NCI-H2081 treated with DMSO at 0.1 percent for 48 hours (cell line): ENCODE results near the gene EXPH5.
"Not testable (repeated sequence)": the region's sequence is repeated elsewhere in the genome, so short reads cannot be mapped to it uniquely, and the experiment has no call there.

Experiments
- DNase-seq: peaks from one replicate; lab custom pipeline; 2025; lab: John Stamatoyannopoulos, UW

The EXPH5 gene

DNA sequence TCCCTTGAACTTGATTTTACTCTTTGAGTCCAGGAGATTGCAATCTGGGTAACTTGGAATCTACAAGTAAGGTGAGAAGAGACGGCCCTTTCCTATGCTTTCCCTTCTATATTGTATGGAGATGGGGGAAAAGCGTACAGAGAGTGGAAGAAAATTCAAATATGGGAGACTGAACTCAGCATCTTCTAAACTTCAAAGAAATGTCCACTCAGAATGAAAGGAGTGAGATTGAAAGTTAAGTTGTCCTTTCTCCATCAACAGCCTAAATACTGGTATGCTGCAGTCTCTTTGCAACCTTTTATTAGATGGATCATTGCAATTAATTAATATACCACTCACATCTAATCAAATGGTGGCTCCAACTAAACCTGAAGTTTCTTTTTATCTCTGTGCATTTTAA lies 6.4 kb upstream of the EXPH5 start:
- DNase-seq = no peak

DNA sequence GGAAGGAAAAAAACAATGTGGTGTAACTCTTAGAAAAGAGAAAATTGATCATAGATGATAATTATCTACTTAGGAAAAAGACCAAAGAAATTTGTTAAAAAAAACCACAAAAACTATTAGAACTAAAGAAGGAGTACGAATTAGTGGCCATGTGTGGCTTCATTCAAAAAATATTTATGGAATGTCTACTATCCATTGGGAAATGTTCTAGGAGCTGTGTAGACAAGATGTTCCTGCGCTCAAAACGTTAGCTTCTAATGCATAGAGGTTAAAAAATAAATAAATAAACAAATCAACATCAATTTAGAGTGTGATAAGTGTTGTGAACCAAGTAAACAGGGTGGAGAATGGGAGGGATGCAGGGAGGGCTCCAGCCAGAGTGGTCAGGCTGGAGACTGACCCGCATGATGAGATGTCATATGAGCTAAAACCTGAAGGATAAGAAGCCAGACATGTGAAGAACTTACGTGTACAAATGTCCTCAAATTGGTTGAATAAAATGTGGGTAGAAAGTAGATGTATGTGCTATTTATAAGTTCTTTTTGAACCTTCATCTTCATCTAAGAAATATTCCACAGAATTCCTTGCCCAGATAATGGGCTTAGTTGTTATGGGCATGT lies 4.3 kb upstream of the EXPH5 start:
- DNase-seq = no peak

DNA sequence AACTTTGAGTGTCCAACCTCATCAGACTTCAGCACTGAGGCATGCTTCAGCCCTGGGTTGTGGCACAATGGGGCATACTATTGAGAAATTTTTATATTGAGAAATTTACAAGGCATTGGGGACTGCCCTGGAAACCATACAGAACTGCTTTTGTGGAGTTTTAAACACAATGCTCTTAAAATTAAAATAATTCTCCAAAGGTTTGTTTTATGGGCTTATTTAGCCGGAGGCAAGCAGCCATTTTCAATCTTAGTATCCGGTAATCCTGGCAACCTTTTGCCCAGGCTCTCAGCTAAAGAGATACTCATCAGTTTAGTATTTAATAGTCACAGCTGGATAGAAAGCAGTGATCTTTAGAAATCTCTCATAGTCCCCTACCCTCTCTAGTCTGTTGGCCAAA lies 3.1 kb upstream of the EXPH5 start:
- DNase-seq = no peak

DNA sequence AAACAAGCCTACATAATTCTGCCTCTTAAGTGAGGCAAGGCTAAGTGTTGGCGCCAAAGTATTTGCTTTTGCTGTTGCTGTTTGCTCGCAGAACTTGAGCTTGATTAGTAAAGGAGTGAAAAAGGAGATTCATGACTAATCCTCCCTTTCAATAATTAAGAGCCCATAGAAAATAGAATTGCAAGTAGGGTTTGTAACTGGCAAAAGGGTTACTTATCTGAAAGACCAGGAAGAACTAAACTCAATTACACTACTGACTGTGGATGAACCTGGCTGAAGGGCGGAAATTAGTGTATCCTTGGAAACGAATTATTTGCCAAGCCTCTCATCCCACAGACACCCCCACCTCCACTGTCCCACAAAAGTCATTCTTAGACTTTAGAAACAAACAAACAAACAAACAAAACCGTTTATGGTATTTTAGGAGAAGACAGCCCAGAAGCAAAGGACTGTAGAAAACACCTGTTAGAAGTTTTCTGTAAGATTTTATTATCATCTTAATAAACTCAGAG lies 411 bp upstream of the EXPH5 start:
- no peak for DNase-seq

DNA sequence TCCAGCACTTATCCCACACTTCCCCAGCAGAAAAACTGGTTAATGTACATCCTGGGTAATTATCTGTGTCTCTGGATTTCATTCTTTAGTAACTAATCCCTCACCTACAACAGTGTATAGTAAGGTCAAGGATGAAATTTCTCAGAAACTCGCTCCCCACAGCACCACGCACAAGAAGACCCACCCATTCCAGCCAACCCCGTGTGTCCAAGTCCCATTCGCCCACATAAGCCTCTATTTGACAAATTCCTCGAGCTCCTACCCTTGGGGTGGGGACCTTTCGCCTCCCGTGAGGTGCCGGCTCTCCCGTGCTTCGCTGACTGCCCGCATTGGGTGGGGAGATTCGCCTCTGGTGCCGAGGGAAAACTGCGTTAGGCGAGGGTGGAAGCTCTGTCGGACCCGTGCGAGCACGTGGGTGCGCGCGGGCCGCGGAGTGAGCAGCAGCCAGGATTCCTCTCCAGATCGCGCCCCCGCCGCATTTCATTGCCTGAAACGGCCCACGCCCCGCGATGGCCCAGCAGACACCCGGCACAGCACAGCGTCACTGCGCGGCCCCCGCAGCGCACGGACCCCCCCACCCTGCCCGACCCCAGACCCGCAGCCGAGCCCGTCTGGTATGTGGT lies 866 bp downstream of the EXPH5 start:
- DNase-seq = no peak

DNA sequence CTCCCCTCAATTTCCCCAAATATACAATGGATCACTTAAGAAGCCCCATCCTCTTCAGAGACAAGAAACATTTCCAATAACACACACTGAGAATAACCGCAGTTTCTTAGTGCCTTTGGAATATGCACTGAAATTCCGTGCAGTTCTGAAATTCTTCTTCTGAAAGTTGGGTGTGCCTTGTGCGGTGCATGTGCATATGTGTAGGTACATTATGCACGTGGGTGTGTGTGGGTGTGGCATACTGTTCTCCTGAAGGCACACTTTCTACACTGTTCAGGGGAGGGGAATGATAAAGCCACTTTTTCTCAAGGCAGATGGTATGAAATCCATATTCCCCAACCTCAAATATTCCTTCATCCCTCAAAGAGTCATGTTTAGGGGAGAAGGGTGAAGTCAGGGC lies 1.7 kb downstream of the EXPH5 start:
- no peak for DNase-seq

DNA sequence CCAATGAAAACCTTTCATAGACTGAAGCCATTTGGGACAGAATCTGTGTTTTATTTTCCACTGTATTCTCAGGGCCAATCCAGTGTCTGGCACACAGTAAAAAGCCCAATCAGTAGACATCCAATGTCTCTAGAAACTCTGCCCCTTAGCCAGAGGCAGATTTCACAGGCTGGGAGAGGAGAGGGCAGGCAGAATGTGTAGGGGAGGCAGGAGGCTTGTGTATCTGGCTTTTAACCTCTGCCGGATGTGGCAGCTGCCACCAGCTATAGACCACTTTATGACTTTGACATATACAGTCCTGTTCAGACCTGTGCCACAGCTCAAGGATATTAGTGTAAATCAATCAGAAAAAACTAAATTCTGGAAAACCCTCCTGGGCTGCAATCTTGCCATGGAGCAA lies 4.4 kb downstream of the EXPH5 start:
- DNase-seq = no peak

DNA sequence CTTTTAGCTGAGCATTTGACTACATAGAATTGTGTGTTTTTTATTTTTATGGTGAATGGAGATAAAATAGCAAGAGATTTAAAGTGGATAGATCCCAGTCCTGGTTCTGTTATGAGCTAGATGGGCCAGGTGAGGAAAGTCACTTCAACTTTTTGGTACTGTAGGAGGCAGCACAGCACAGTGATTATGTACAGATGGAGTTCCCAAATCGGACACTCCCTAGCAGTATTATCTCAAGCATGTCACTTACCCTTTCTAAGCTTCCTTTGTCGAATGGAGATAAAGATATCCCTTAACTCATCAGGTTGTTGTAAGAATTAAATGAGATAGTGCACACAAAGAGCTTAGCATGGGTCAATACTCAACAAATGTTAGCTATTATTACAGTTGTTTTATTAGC lies 5.3 kb downstream of the EXPH5 start:
- DNase-seq = no peak

DNA sequence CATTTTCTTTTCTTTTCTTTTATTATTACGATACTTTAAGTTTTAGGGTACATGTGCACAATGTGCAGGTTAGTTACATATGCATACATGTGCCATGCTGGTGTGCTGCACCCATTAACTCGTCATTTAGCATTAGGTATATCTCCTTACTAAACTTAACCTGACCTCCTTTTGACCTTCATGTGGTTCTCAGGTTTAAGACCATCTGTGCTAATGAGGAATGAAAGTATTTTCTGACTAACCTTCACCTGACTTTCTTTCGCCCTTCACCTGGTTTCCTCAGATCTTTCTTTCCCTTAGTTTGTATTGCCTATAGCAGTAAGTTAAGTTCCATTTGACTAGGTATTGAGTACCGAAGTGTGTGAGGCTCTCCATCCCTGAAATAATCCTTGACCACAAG lies 6.5 kb downstream of the EXPH5 start:
- DNase-seq = no peak

DNA sequence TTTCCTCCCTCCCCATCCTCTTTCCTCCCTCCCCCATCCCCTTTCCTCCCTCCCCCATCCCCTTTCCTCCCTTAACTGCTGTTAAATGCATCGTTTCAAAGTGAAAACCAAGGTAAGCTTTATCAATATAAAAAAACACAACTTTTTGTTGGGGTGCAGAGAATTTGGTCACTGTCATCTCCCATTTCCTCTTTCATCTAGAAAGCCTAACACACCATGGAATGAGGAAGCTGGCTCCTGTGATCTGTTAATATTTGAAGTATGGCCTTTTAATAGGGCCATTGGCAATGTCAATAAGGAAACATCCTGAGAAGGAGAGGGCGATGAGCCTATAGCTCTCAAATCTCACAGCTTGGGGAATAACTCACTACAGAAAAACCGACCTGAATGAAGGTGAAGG lies 7.0 kb downstream of the EXPH5 start:
- DNase-seq = no peak

DNA sequence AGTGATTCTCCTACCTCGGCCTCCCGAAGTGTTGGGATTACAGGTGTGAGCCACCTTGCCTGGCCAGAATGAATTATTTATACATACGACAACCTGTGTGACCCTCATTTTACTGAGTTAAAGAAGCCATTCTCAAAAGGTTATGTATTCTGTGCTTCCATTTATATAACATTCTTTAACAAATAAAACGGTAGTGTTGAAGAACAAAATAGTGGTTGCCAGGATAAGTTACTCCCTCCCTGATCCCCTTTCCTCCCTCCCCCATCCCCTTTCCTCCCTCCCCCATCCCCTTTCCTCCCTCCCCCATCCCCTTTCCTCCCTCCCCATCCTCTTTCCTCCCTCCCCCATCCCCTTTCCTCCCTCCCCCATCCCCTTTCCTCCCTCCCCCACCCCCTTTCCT lies 7.4 kb downstream of the EXPH5 start:
- not testable (repeated sequence) for DNase-seq

DNA sequence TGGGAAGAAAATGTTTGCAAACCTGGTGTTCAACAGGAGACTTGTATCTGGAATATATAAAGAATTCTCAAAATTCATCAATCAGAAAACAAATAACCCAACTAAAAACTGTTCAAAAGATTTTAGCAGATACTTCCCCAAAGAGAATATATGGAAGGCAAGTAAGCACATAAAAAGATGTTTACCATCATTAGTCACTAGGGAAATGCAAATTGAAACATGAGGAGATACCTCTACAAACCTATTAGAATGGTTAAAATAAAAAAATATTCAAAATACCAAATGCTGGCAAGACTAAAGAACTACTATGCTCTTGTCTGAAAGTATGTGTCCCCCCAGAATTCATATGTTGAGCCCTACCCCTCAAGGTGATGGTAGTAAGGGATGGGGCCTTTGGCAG lies 8.6 kb downstream of the EXPH5 start:
- no peak for DNase-seq

DNA sequence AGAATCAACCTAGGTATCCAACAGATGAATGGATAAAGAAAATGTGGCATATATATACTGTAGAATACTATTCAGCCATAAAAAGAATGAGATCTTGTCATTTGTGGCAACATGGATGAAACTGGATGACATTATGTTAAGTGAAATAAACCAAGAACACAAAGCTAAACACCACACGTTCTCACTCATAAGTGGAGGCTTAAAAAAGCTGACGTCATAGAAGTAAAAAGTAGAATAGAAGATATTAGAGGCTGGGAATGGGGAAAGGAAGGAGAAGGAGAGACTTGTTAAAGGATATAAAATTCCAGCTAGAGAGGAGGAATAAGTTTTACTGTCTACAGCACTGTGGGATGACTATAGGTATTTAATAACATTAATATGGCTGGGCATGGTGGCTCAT lies 12.9 kb downstream of the EXPH5 start:
- no peak for DNase-seq

DNA sequence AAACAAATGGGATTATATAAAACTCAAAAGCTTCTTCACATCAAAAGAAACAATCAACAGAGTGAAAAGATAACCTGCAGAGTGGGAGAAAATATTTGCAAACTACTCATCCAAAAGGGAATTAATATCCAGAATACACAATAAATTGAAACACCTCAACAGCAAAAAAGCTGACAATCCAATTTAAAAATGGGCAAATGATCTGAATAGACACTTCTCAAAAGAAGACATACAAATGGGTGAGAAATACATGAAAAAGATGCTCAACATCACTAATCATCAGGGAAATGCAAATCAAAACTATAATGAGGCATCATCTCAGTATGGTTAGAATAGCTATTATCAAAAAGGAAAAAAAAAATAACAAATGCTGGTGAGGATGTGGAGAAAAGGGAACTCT lies 13.5 kb downstream of the EXPH5 start:
- no peak for DNase-seq

DNA sequence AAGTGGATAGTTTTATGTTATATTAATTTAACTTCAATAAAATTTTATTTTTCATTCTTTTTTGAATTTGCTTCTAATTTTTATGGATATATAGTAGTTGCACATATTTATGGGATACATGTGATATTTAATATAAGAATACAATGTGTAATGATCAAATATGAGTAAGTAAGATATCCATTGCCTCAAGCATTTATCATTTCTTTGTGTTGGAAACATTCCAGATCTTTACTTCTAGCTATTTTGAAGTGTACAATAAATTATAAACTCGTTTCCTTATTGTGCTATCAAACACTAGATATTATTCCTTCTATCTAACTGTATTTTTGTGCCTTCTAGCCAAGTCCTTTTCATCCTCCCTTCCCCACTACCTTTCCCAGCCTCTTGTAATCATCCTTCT lies 17.0 kb downstream of the EXPH5 start:
- DNase-seq = no peak

DNA sequence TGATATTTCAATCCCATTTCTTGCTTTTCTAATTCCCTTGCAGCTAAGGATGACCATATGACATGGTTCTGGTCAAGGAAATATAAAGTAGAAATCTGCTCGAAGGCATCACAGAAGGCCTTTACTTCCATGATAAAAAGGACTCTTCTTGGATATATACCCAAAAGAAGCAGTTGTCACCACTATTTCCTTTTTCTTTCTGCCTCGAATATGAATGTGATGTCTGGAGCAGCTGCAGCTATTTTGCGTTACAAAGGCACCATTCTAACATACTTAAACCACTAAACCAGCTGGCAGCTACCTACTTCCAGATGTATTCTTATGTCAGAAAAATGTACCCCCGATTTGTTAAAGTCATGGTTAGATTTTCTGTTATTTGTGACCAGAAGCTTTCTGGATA lies 18.9 kb downstream of the EXPH5 start:
- no peak for DNase-seq

DNA sequence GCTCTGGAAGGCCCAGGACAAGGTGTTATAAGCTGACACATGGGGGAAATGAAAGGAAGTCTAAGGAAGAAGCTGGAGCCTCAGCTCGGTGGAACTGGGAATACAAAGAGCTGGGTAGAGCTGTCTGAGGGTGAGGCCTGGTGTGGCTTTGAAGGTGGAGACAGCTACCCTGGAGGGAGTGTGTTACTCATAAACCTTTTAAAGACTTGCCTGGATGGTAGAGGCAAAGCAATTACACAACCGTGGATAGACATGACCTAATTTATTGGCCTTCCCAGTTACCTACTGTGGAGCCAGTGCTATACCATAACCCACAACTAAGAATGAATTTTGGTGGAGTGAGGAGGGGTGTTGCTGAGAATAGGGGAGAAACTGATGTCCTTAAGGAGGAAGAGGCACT lies 22.6 kb downstream of the EXPH5 start:
- DNase-seq = no peak

DNA sequence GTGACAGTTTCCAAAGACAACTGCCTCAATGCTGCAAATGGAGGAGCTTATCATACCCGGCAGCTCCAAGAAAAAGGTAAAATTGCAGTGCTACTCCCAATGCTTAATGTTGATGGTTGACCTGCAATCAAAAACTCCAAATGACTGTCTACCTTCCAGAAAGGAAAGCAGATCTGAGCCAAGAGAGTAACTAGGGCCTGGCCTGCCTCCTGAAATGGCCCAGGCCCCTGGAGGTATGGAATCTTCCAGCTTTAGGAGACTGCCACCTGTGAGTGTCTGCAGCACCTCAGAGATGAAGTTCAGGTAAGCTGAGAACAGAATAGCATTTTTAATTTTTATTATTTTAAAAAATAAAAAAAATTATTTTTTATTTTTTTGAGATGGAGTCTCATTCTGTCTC lies 23.7 kb downstream of the EXPH5 start:
- no peak for DNase-seq

DNA sequence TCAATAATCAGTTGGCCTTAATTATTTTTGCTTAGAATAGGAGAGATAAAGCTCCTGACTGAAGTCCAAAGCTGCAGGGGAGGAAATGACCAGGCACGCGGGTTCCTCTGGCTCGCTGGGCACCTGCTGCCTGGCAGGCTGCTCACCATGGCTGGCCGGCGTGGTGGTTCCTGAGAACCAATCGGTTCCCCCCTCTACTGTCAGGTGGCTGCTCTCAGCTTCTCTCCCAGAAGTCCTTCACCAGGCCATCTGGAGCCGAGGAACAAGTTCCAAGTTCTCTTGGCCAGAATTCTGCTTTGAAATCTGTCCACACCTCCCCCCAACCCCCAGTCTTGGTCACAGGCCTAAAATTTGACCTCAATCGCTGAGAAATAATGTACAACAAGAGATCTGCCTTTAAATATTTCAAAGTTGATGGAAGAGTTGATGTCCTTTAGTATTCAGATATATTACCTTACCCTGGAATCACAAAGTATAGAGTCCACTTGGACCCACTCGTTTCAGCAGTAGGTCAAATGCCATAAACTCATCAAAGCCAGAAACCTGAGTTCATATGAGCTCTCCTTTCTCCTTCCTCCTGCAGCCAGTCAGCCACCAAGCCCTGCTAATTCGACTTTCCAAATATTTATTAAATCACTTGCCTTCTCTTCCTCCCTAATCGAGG lies 25.2 kb downstream of the EXPH5 start:
- no peak for DNase-seq

DNA sequence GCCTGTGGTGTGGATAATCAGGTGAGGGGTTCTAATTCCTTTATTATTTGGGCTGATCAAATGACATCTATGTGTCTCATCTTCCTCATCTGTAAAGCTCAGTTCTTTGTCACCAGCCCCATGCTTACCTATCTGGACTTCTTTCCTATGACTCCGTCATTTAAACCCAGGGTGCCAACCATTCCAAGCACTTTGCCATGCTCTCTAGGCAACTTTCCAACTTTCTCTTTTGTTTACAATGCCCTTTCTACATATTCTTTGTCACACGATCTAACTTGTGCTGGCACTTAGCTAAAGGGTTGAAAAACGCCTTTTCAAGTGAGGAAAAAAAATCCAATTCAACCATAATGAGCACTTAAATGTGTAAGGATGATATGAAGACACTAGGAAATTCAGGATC lies 27.9 kb downstream of the EXPH5 start:
- peak; percentile 4 for DNase-seq

DNA sequence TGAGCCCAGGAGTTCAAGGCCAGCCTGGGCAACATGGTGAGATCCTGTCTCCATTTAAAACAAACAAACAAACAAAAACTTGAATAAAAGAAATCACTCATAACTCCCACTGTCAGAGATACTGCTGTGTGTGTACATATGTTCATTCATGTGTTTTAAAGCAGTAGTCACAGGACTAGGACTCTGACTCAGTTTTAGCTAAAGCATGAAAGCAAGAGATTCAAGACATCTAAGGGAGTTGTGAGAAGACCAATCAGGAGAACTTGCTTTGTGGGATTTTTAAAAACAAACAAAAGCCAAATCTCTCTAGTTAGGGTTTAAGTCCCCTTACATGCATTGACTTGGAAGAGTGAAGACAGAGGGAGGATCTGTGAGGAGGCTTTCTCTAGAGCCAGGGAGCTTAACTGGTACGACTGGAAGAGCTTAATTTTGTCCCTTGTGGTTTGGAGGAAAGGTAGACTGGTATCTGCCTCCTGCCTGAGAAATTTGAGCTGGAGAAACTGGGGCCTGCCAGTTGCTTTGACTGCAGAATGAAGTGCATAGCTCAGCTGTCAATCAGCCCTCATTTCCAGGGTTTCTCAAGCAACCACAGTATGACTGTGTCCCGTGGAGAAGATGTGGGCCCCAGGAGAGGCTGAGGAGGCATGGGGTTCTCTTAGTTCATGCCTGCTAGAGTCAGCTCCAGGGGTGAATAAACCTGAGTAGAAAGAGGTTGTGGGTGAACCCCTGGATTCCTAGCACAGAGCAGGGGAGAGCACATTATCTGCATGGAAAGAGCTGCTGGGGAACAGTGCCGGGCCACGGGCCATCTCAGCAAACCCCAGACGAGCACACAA lies 30.6 kb downstream of the EXPH5 start:
- no peak for DNase-seq

DNA sequence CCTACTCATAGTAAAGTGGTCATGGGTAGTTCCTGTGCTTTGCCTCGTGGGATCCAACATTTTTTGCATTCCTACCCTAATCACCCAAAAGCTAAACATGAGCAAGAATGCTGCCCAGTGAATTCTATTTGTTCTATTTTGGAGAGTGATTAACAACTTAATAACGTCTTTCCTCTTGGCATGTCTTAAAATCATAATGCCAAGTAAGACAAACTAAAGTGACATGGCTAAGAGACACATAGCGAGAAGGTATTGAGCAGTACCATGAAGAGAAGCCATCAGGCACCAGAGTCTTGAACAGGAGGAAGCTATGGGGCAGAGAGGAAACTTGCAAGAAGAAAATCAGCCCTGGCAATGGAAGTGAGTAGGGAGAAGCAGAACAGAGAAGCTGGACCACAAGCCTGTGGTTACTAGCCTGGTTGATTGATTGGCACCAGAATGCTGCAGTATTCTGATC lies 32.0 kb downstream of the EXPH5 start:
- DNase-seq = no peak

DNA sequence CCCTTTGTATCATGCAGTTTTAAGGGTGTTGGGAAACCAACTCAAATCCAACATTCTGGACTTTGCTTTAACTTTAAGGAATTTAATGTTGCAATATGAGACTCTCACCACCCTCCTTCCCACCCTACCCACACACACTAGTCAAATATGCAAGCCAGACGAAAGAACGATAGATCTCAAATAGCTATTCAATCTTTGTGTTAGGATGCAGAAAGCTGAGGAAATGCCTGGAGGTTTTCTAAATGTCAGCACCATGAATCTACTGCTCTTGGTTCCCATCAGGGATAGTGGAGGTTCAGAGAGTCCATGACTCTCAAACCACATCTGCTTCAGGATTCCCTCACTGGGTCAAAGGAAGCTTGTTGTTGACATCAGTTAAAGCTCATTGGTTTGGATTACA lies 33.7 kb downstream of the EXPH5 start:
- DNase-seq = no peak
